Thyroid gland (tissue), 4 donors: ENCODE measurements around the gene MYLK. TPM values are rescaled to one million over a fixed set of nuclear protein-coding genes. Genes with fewer than 3 reads are reported as not detected.

Experiments used
- DNase-seq, 2 donors: peaks; one replicate each; pipeline ENCODE4 v3.0.0-alpha.2; 2019
- H3K27ac ChIP-seq, 3 donors: fragments of 200-600 bp; sonication (generic); 1 replicate in 2 of 3; 2 replicates in 1 of 3; pipeline ENCODE4 v1.5.1; 2016 to 2019; ENCODE audit warnings: mild to moderate bottlenecking in 1 of 3, moderate library complexity in 1 of 3
- H3K27me3 ChIP-seq: fragments of 200-600 bp; sonication (generic); one replicate; pipeline ENCODE4 v1.5.1; 2019
- H3K36me3 ChIP-seq, 2 donors: fragments of 200-600 bp; sonication (generic); one replicate each; pipeline ENCODE4 v1.5.1; 2016 to 2019
- H3K4me1 ChIP-seq, 2 donors: fragments of 200-600 bp; sonication (generic); one replicate each; pipeline ENCODE4 v1.5.1; 2017 to 2019
- H3K4me3 ChIP-seq, 3 donors: fragments of 200-600 bp; sonication (generic); replicated peaks in 1 of 3; 1 replicate in 2 of 3; 2 replicates in 1 of 3; pipeline ENCODE4 v1.5.1; 2016; ENCODE audit warnings: mild to moderate bottlenecking in 1 of 3
- H3K9me3 ChIP-seq: fragments of 200-600 bp; sonication (generic); one replicate; pipeline ENCODE4 v1.5.1; 2017
- CTCF ChIP-seq, 6 experiments: fragments of 200-600 bp in 3 of 6; fragments of 450-650 bp in 3 of 6; sonication (generic) in 3 of 6; IDR thresholded peaks; one replicate each; pipeline ENCODE4 v1.5.1; 2016 to 2019; ENCODE audit warnings: antibody characterized with exemption in 6 of 6, mild to moderate bottlenecking in 2 of 6, inconsistent platforms in 1 of 6, moderate library complexity in 1 of 6
- POLR2A ChIP-seq, 2 donors: fragments of 450-650 bp; IDR thresholded peaks; one replicate each; pipeline ENCODE4 v1.6.1; 2017; ENCODE audit warnings: antibody characterized with exemption in 2 of 2, mild to moderate bottlenecking in 2 of 2, moderate library complexity in 1 of 2
- WGBS, 2 donors: methylation state at CpG; one replicate each; pipeline ENCODE4 v1.1.5; 2017; 5-methylcytosine and 5-hydroxymethylcytosine counted together
- intact Hi-C: fragments of 100-400 bp; cut with DNase I; formaldehyde crosslinking; loops from one replicate; pipeline ENCODE4 v1.15.1; 2023
- total RNA-seq, 4 donors: library from RNA; depleted of rRNA; stranded (reverse); fragments of >200 nt; gene quantifications; one replicate each; pipeline ENCODE4 v1.2.3, GENCODE V29; 2016

MYLK gene
- total RNA-seq, 4 donors from 2014 or later, result 28.9 to 51.2 (median 37.4) TPM

DNA sequence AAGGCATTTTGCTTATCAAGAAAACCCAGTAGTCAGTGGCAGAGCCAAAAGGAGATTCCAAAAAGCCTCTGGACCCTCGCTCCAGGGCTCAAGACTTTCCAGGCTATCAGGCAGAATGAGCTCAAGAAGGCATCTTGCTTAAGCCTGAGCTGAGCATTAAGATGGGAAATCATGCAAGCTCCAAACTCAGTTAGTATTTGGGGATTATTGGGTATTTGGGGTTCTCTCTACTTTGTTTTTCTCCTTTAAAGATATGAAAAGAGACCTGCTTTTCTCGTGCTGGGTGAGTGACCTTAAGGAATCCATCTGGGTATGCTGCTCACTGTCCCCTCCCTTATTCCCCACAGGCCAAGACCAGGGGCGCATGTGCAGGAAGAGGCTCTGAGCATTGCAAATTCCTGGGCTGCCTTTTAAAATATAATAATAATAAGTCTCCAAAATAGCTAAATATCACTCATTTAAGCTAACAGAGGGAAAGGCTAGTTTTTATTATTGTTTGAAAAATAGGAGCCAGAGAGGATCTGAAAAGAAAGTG lies 223.9 kb downstream of the MYLK start:
- H3K9me3 ChIP-seq, result no peaks in the 10 kb centered on the region
- peak overlapping the region; percentile 87 to 99 (median 94) for H3K27ac ChIP-seq
- no peak overlapping the region for H3K4me3 ChIP-seq
- TF ChIP-seq POLR2A (IDR thresholded peaks at IDR 0.05), result peak in 1 of 2 donors; percentile 43
- no peak for TF ChIP-seq CTCF (IDR thresholded peaks at IDR 0.05)
- no peaks in the 10 kb centered on the region for H3K27me3 ChIP-seq
- peak; percentile 78 to 87 for DNase-seq
- no peaks in the 10 kb centered on the region for H3K36me3 ChIP-seq
- intact Hi-C loops, result no loop called here
- 30 to 39% methylated on average over 3 of the region's 3 CpGs for WGBS, 2 donors
- H3K4me1 ChIP-seq, result peaks cover 57 to 58% of the 10 kb centered on the region in 2 donors

- peak overlapping the region; percentile 87 to 99 (median 94) for H3K27ac ChIP-seq
- WGBS, 2 donors, result 32 to 50% methylated on average over 1 of the region's 1 CpG
- TF ChIP-seq POLR2A (IDR thresholded peaks at IDR 0.05) (peak in 1 of 2 donors; percentile 12), CTCF (IDR thresholded peaks at IDR 0.05) (no peak)
- no peaks in the 10 kb centered on the region for H3K36me3 ChIP-seq
- no peaks in the 10 kb centered on the region for H3K9me3 ChIP-seq
- H3K4me1 ChIP-seq, result peaks cover 57 to 61% of the 10 kb centered on the region in 2 donors
- peak; percentile 61 to 74 for DNase-seq
- H3K27me3 ChIP-seq, result no peaks in the 10 kb centered on the region
- H3K4me3 ChIP-seq, result no peak overlapping the region
- intact Hi-C loops, result no loop called here
Observed at GRCh38 chr3:123658852-123659206, 225.3 kb downstream of the MYLK start.

DNA sequence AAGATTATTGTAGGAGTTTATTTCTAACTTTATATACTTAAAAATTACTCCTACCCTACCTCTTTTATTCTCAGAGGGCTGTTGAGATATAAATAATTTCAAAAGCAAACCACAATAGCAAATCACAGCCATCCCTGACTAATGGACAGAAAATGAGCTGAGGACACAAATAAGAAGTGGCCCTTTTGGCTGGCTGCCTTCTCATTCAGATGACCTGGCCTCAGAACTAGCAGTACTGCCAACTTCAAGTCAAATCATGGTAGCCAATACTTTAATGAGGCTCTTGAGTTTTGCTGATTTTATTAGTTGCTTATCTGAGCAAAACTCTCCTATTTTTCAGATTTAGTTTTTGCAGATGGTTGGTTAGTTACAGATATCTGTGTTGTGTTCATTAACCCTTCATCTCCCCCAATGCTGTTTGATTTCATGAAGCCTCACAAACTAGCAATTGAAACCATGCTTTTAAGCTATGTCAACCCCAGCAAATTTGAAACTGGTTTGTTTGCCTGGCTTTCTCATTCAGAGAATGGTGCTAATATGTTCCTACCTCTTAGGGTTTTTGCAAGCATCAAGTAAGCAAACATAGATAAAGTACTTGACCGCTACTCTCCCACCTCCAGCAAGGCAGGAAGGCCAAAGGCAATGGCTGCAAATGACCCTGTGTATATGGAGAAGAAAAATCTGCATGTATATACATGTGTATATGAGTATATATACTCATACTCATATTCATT lies 225.8 kb downstream of the MYLK start:
- H3K4me3 ChIP-seq, result no peak overlapping the region
- whole genome bisulfite sequencing, 2 donors, result 71 to 76% methylated on average over 1 of the region's 1 CpG
- no peaks in the 10 kb centered on the region for H3K27me3 ChIP-seq
- no peaks in the 10 kb centered on the region for H3K36me3 ChIP-seq
- TF ChIP-seq CTCF (IDR thresholded peaks at IDR 0.05) (no peak), POLR2A (IDR thresholded peaks at IDR 0.05) (no peak)
- H3K9me3 ChIP-seq, result no peaks in the 10 kb centered on the region
- peak; percentile 86 to 91 for DNase-seq
- intact Hi-C loops, result no loop called here
- peak overlapping the region; percentile 87 to 99 (median 94) for H3K27ac ChIP-seq
- peaks cover 62 to 66% of the 10 kb centered on the region in 2 donors for H3K4me1 ChIP-seq

- Histone ChIP-seq H3K4me1 (peaks cover 67 to 72% of the 10 kb centered on the region in 2 donors), H3K27ac (peak overlapping the region; percentile 87 to 99 (median 94)), H3K27me3 (no peaks in the 10 kb centered on the region), H3K9me3 (no peaks in the 10 kb centered on the region), H3K36me3 (no peaks in the 10 kb centered on the region), H3K4me3 (no peak overlapping the region)
- TF ChIP-seq POLR2A (IDR thresholded peaks at IDR 0.05) (no peak), CTCF (IDR thresholded peaks at IDR 0.05) (no peak)
- DNase-seq, result no peak
- WGBS, 2 donors, result 76 to 78% methylated on average over 6 of the region's 6 CpGs
- intact Hi-C loops, result no loop called here
Observed at GRCh38 chr3:123657568-123657967, 226.6 kb downstream of the MYLK start.

- TF ChIP-seq CTCF (IDR thresholded peaks at IDR 0.05) (no peak), POLR2A (IDR thresholded peaks at IDR 0.05) (no peak)
- H3K36me3 ChIP-seq, result no peaks in the 10 kb centered on the region
Observed at GRCh38 chr3:123657111-123657510, 227.0 kb downstream of the MYLK start.

More at GRCh38 chr3:123657111-123657510, 227.0 kb downstream of the MYLK start:
- H3K27ac ChIP-seq, result peak overlapping the region in 2 of 3 donors; percentile 94 to 99
- WGBS, 2 donors, result 88 to 93% methylated on average over 10 of the region's 10 CpGs
- H3K9me3 ChIP-seq, result no peaks in the 10 kb centered on the region
- H3K27me3 ChIP-seq, result no peaks in the 10 kb centered on the region
- H3K4me1 ChIP-seq, result peaks cover 64 to 69% of the 10 kb centered on the region in 2 donors
- H3K4me3 ChIP-seq, result no peak overlapping the region
- no peak for DNase-seq
- intact Hi-C loops, result no loop called here
